ENCODE data around the gene RHOB.
"Not testable (repeated sequence)": the region's sequence is repeated elsewhere in the genome, so short reads cannot be mapped to it uniquely, and the experiment has no call there.

Gene RHOB

GRCh38 chr2:20479835-20480234 is 33.0 kb downstream of the RHOB start:
- no peak for DNase-seq

- DNase-seq: no peak
These were observed 34.0 kb downstream of the RHOB start for GRCh38 chr2:20480913-20481312.

GRCh38 chr2:20481798-20482405 is 35.0 kb downstream of the RHOB start:
- no peak for DNase-seq

DNA sequence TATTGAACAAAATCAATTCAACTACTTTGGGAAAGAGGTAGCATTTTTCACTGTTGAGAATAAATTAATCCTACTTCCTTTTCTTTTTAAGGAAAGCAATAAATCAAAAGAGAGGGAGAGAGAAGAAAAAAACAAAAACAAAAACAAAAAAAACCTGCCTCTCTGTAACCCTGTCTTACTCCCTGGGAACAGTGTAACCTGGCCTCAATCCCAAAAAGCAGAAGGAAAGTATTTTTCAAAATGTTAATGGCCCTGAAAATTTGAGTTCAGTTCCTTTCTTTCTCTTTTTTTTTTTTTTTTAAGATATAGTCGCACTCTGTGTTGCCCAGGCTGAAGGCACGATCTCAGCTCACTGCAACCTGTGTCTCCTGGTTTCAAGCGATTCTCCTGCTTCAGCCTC is 35.9 kb downstream of the RHOB start:
- DNase-seq: no peak

- no peak for DNase-seq
These were observed 36.5 kb downstream of the RHOB start for GRCh38 chr2:20483194-20483895.

- DNase-seq: no peak
These were observed 37.3 kb downstream of the RHOB start for GRCh38 chr2:20484034-20484617.

- no peak for DNase-seq
These were observed 38.1 kb downstream of the RHOB start for GRCh38 chr2:20484810-20485611.

GRCh38 chr2:20485612-20486388 is 38.9 kb downstream of the RHOB start:
- DNase-seq: no peak

DNA sequence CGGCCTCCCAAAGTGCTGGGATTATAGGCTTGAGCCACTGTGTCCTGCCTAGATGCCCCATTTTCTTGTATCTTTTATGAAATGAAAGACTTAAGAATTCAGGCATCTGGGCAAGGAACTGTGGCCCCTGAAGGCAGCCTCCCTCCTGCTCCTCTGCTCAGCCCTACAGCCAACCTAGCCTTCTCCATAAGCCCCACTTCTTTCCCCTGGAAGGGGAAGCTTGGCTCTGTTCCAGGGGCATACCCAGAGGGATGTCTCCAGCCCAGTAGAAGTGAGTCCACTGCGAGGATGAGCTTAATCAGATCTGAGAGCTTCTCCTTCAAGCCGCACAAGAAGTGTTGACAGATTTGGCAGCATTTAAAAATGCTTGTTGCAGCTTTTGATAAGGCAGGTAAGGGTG is 39.7 kb downstream of the RHOB start:
- DNase-seq: no peak

DNA sequence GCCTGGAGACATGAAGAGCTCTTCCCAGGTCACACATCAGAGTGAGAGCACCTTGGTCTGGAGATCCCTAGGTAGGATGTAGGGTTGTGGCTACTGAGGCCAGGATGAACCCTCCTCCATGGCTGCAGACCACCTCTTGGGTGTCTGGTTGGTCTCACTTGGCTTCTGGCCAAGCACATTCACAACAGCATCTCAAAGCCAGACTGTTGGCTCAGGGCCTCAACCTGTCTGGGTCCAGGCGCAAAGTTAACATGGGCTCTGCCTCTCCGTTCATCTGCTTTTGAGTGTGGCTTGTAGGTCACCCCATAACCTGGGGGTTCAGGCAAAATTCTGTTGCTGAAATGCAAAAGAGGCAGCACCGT is 40.1 kb downstream of the RHOB start:
- no peak for DNase-seq

DNA sequence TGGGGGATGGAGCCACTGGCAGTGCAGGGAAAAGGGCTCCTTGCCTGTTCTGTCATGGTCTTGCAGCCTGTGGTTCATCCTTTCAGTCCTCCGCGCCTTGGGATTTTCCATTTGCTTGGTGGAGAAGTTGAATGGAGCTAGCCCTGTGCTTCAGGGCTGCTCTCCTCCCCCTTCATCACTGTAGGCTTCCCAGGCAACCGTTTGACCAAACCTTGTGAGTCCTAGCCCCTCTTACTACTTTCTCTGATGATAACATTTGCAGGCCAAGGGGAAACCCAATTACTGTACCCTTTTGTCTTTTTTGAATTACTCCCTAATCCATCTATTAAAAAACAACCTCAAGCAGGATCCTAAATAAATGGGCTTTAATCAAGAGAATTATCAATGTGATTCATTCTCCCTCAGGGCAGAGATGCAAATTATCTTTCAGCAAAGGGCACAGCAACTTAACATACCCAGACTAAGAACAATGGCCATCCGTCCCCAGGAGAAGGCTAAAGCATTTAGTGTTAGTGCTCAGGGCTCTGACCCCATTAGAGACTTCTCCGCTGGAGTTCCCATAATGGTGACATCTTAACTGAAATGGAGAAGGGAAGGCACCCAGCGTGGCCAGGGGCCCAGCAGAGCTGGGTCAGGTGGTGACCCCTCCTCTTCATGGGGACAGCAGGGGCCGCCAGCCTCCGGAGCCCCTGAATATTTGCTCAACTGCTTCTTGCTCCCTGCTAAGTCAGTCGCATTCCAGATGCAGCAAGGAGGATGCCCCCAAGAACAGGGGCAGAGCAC is 40.7 kb downstream of the RHOB start:
- no peak for DNase-seq

DNA sequence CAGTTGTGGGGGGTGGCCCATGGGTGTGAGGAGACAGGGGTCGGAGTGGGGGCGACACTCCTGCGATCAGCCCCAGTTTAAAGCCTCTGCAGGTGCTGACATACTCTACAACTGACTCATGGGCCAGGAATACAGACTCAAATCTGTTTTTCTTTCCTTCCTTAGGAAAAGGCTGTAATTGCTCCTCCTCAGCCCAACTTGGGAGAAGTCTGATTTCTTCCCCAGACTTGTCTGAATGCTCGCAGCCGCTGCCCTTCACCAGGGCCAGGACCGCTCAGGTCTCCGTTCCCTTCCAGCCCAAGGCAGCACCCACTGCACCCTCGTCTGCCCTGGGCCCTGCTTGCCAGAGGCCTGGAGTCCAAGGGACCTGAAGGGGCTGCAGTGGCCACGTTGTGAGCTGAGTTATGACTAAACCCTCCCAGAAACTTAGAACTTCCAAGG is 41.3 kb downstream of the RHOB start:
- no peak for DNase-seq

- DNase-seq: no peak
These were observed 41.9 kb downstream of the RHOB start for GRCh38 chr2:20488782-20489181.

DNA sequence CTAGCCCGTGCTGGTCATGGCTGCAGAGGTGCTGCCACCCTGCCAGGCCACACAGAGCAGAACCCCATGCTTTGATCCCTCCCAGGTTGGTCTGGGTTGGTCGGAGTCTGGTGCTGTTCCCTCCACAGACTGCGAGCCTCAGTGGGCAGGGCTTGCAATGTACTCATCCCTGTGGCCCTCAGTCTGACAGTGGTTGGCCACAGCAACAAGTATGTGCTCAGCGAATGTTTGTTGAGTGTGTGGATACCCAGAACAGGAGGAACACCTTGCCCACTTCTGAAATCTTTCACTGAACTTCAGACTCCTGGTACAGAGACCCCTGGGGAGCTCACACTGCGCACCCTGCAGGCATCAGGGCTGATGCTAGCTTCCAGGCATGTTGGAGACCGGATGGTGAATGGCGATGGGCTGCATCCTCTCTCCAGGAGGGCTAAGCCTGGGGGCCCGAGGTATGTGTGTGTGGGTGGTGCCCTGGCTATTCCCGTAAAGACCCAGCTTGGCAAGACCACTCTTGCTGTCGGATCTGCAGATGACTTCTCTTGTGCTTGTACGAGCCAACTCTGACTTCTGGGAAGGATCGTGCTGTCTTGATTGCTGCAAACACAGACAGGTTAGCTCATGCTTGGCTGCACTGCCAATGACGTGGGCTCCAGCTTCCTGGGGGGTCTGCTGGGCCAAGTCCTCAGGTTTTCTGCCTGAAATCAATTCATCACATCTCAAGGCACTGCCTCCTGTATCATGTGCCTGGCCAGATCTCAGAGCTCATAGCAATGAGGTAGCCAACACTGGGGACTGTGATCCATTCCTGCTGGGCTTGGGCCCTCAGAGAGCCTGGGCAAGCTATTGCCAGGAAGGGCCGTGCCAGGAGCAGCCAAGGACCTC is 43.7 kb downstream of the RHOB start:
- no peak for DNase-seq

GRCh38 chr2:20491739-20492531 is 45.1 kb downstream of the RHOB start:
- DNase-seq: no peak

DNA sequence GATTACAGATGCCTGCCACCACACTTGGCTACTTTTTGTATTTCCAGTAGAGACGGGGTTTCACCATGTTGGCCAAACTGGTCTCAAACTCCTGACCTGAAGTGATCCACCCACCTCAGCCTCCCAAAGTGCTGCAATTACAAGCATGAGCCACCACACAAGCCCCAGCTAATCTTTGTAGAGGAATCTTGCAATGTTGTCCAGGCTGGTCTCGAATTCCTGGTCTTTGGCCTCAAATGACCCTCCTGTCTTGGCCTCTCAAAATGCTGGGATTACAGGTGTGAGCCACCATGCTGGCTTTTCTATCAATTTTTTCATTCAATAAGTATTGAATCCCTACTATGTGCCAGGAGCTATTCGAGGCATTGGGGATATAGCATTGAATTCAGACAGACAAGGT is 46.2 kb downstream of the RHOB start:
- DNase-seq: not testable (repeated sequence)

DNA sequence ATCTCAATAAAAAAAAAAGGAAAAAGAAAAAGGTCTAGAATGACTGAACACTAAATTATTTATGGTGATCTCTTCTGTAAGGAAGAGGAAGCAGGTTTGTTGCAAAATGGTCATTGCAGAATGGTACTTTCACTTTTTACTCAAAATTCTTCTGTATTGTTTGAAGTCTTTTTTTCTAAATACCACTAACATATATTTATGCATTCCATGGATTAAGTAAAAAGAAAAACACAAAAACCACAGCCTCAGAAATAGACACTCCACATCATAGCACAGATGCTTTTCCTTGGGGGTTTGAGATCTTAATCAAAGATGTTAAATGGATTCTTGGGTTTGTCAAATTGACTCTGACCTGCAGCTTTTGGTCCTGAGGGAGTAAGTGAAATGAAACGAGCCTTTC is 47.4 kb downstream of the RHOB start:
- DNase-seq: no peak

DNA sequence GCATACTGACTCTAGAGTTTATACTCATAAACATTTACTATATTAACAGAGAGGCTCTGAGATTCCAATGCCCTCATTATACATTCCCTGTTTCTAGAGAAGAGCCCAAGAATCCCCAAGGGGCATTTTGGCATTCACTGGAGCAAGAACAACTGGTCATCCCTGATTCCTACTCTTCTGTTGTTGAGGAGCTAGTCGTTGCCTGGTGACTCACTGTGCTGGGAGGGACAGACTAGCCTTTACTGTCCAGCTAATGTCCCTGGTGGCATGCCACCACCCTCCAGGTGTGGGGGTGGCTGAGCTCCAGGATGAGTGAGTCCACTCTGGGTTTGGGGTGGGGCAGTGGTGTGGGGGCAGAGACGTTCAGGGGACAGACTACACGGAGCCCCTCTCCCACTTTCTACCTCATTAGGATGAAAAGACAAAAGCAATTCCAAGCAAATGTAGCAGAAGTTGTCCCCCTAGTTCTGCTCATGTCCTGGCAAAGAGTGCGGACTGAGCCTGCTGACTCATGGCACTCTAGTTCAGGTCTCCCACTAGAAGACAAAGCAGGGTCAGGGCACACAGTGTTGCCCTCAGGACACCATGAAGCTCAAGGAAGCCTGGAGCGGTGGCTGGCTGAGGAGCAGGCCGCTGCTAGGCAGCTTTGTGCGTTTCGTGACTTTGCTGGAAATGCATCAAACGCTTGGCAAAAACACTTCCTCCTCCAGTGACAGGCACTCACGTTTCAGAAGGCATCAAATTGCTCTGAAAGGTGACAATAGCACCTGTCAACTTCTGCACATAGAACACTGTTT is 49.4 kb downstream of the RHOB start:
- DNase-seq: no peak

DNA sequence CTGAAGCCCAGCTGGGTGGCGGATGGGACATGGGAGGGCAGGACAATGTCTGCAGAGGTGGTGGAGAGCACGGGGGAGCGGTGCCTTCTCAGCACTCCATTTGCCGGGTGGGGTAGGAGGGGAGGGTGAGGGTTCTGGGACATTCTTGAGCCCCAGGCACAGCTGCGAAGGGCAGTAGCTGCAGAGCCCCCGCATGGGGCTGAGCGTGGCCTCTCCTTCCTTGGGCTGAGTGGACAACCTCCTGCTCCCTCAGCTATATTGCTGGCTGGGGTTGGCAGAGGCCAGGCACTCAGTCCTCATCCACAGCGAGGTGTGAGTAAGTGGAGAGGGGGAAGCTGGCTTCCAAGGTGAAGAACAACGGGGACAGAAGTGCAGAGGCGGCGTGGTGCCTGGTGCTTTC is 50.1 kb downstream of the RHOB start:
- DNase-seq: no peak
